Gastroesophageal sphincter (tissue), 4 donors: ENCODE data around the gene ID2. TPM values are rescaled to one million over a fixed set of nuclear protein-coding genes. Genes with fewer than 3 reads are reported as not detected.
A peak's percentile ranks its signal among the peaks of the same experiment; 100 is the strongest.

Source experiments
- ATAC-seq: fragments of 150-250 bp; one replicate; pipeline ENCODE4 v1.9.1; 2016; ENCODE audit warnings: mild to moderate bottlenecking, moderate library complexity
- H3K27ac ChIP-seq, 4 donors: fragments of 200-600 bp; sonication (generic) in 3 of 4; 1 replicate in 3 of 4; 2 replicates in 1 of 4; pipeline ENCODE4 v1.5.1; 2016 to 2019
- H3K27me3 ChIP-seq: fragments of 200-600 bp; sonication (generic); one replicate; pipeline ENCODE4 v1.5.1; 2019
- H3K36me3 ChIP-seq, 2 donors: fragments of 200-600 bp; sonication (generic); one replicate each; pipeline ENCODE4 v1.5.1; 2019; ENCODE audit warnings: control low read depth in 1 of 2
- H3K4me1 ChIP-seq, 3 donors: fragments of 200-600 bp; sonication (generic); 1 replicate in 2 of 3; 2 replicates in 1 of 3; pipeline ENCODE4 v1.5.1; 2016 to 2019; ENCODE audit warnings: control low read depth in 2 of 3
- H3K4me3 ChIP-seq, 2 donors: fragments of 200-600 bp; sonication (generic); one replicate each; pipeline ENCODE4 v1.5.1; 2019; ENCODE audit warnings: mild to moderate bottlenecking in 1 of 2, moderate library complexity in 1 of 2
- H3K9me3 ChIP-seq, 3 donors: fragments of 200-600 bp; sonication (generic); one replicate each; pipeline ENCODE4 v1.5.1; 2017 to 2019; ENCODE audit warnings: control low read depth in 2 of 3
- CTCF ChIP-seq, 4 experiments: fragments of 200-600 bp in 2 of 4; fragments of 450-650 bp in 2 of 4; sonication (generic) in 1 of 4; IDR thresholded peaks; one replicate each; pipeline ENCODE4 v1.5.1; 2017 to 2019; ENCODE audit warnings: antibody characterized with exemption in 4 of 4, mild to moderate bottlenecking in 2 of 4, moderate library complexity in 2 of 4
- EP300 ChIP-seq: sonication (generic); formaldehyde crosslinking; IDR thresholded peaks from one replicate; pipeline ENCODE4 v1.6.1; 2017; ENCODE audit warnings: antibody characterized with exemption, mild to moderate bottlenecking
- POLR2A ChIP-seq, 2 donors: fragments of 450-650 bp; IDR thresholded peaks; one replicate each; pipeline ENCODE4 v1.6.1; 2017; ENCODE audit warnings: antibody characterized with exemption in 2 of 2, mild to moderate bottlenecking in 2 of 2, moderate library complexity in 1 of 2
- POLR2AphosphoS5 ChIP-seq: sonication (generic); formaldehyde crosslinking; IDR thresholded peaks from one replicate; pipeline ENCODE4 v1.6.1; 2017; ENCODE audit warnings: antibody characterized with exemption
- WGBS, 2 donors: methylation state at CpG; one replicate each; pipeline ENCODE4 v1.1.5; 2018; ENCODE audit warnings: low coverage in 1 of 2; 5-methylcytosine and 5-hydroxymethylcytosine counted together
- total RNA-seq, 4 donors: library from RNA; depleted of rRNA; stranded (reverse); fragments of >200 nt; gene quantifications; one replicate each; pipeline ENCODE4 v1.1.0, GENCODE V29; 2016

ID2 gene
- total RNA-seq, 4 donors from 2014 or later: 142 to 384 (median 169) TPM

DNA sequence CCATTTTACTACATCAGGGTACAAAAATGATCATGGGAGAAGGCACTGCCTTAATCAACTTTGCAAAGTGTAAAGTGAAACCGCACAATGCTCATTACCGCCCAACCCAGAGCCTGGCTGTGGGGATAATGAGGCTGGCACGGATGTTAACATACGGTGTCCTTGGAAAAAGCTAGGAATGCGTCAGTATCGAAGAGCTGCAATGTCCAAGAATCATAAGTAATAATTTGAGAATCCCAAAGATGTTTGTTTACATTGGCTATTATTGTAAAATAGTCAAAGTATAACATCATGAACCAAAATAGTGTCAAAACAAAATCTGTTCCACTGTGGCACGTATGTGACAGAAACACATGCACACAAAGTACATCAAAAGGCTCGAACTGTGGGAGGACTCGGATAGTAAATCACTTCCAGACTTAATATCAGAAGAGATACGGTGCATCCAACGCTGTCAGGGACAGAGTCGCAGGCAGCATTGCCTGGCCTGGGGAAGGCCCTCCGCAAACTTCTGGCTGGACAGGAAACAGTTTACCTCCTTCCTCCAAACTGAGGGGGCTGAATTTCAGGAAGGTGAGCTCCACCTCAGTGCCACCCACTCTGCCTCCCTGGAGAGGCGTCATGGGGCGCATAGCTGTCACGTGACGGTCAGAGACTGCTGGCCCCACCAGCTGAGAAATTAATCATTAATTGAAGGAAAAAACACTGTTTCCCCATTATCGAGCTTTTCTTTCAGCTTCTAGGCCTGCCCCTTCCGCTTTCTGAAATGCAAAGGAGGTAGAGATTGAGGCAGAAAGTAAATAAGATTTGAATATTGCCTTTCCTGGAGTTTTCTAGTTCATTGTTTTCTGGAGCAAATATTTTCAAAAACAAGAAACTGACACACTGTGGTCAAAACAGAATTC lies 1.8 kb upstream of the ID2 start:
- no peak for TF ChIP-seq POLR2A (IDR thresholded peaks at IDR 0.05)
- peak; percentile 57 for TF ChIP-seq POLR2AphosphoS5
- no peak for TF ChIP-seq CTCF (IDR thresholded peaks at IDR 0.05)
- Histone ChIP-seq H3K27ac (peak overlapping the region; percentile 92 to 99 (median 97)), H3K4me1 (peaks cover 0 to 69% (median 21%) of the 10 kb centered on the region in 3 donors), H3K27me3 (no peaks in the 10 kb centered on the region), H3K36me3 (no peaks in the 10 kb centered on the region), H3K9me3 (peaks cover 0 to 2% (median 0%) of the 10 kb centered on the region in 3 donors), H3K4me3 (peak overlapping the region; percentile 47 to 89)
- no peak for ATAC-seq
- 5 to 21% methylated on average over 15 of the region's 19 CpGs for WGBS, 2 donors

DNA sequence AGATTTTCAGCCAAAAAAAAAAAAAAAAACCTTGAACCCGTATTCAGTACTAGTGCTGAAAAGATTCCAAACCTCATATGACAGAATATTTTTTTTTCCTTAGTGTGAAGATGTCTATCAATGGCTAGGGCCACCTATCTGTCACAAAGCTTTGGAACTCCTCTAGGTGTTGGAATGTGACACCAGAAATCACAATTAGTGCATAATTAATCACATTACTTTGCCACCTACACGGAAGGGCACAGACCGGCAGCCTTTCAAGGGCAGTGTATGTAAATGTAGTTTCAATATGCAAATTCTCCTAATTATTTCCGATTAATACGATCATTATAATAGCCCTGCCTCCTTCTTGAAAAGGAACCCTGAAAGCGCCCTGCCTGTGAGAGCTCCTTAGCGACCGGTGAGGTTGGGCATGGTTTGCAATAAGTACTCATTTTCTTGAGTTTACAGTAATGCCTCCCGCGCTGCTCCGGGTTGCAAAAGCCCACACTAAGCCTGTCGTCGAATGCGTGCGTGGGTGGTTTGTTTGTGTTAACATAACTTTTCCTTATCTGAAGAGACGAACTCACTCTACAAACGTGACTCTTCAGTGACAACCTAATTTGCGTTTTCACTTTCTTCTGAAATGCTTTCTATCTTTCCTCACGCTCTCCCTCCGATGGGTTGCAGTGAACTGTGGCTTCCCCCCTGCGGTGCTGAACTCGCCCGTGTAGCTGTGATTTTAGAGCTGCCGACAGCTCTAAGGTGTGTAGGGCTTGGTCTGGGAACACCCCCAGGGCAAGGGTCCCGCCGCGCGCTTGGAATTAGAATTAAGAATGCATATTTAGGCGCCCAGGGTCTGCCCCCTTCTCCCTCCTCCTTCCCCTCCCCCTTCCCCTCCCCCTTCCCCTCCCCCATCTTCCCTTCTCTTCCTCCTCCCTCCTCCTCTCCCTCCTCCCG lies 765 bp upstream of the ID2 start:
- WGBS, 2 donors: 1 to 2% methylated on average over 27 to 29 of the region's 30 CpGs
- Histone ChIP-seq H3K4me3 (peak overlapping the region; percentile 83 to 89), H3K27me3 (no peaks in the 10 kb centered on the region), H3K4me1 (peaks cover 0 to 69% (median 17%) of the 10 kb centered on the region in 3 donors), H3K9me3 (no peaks in the 10 kb centered on the region), H3K27ac (peak overlapping the region; percentile 92 to 99 (median 97)), H3K36me3 (no peaks in the 10 kb centered on the region)
- no peak for ATAC-seq
- no peak for TF ChIP-seq EP300
- no peak for TF ChIP-seq POLR2A (IDR thresholded peaks at IDR 0.05)
- peak; percentile 74 for TF ChIP-seq POLR2AphosphoS5
- TF ChIP-seq CTCF (IDR thresholded peaks at IDR 0.05): no peak

DNA sequence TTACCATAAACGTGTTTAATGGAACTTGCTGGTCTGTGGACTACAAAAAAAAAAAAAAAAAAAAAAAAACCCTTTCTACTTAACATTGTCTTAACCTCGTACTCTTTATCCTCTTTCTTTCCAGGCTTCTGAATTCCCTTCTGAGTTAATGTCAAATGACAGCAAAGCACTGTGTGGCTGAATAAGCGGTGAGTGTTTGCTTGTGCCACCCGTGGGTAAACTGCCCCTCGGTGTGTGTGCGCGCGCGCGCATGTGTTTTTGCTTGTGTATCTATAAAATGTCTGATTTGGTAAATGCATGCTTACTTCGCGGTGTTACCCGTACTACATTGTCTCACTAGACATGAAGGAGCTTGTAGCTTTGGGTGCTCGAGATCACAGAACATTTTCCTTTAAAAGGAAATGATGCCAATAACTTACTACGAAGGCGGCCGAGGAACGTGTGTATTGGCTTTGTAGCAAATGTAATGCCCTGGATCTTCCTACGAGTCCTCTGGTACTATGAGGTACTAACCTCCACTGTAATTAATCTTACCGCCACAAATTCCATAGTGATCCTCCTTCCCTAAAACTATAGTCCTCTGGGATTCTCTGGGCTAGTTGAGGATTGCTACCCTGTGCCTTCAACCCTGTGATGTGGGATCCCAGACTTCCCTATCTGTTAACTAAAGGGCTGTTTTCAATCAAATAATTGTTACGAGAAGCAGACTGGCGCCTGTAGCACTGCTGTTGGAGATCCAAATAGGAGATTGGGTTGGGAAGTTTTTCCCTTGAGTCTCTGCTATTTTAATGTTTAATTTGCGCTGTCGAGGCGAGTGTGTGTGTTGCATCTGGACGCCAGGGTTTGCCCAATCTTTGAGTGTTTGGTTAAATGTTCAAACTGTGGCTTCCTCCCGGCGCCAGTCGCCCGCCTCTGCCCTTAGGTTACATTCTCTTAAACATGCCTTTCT lies 1.1 kb downstream of the ID2 start:
- H3K9me3 ChIP-seq: no peaks in the 10 kb centered on the region
- H3K4me1 ChIP-seq: peaks cover 0 to 53% (median 10%) of the 10 kb centered on the region in 3 donors
- no peaks in the 10 kb centered on the region for H3K27me3 ChIP-seq
- peak in 1 of 2 donors; percentile 5 for TF ChIP-seq POLR2A (IDR thresholded peaks at IDR 0.05)
- TF ChIP-seq POLR2AphosphoS5: peak; percentile 3
- TF ChIP-seq EP300: no peak
- peak in 3 of 4 experiments; percentile 9 to 31 (median 25) for TF ChIP-seq CTCF (IDR thresholded peaks at IDR 0.05)
- WGBS, 2 donors: 1 to 2% methylated on average over 23 to 26 of the region's 30 CpGs
- peak overlapping the region; percentile 81 to 99 (median 96) for H3K27ac ChIP-seq
- H3K36me3 ChIP-seq: no peaks in the 10 kb centered on the region
- no peak for ATAC-seq
- peak overlapping the region; percentile 83 to 89 for H3K4me3 ChIP-seq

DNA sequence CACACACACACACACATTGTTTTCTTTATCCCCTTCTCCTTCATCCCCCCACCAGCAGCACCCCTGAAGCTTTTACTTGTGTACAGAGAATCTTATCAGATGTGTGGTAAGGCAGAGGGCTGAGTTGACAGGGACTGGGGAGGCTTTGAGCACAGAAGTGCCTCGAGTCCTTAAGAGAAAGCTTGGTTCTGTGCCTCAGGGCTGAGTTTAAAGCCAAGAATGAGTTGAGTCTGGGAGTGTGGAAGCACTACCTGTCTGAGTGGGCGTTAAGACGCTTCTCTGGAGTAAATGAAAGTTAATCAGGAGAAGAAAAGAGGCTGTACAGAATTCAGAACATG lies 2.7 kb downstream of the ID2 start:
- Histone ChIP-seq H3K4me3 (peak overlapping the region; percentile 83 to 89), H3K9me3 (no peaks in the 10 kb centered on the region), H3K36me3 (no peaks in the 10 kb centered on the region), H3K27me3 (no peaks in the 10 kb centered on the region), H3K27ac (peak overlapping the region; percentile 40 to 99 (median 89)), H3K4me1 (peaks cover 0 to 41% (median 10%) of the 10 kb centered on the region in 3 donors)
- no peak for ATAC-seq
- no peak for TF ChIP-seq CTCF (IDR thresholded peaks at IDR 0.05)
- no peak for TF ChIP-seq EP300
- TF ChIP-seq POLR2AphosphoS5: peak; percentile 14
- TF ChIP-seq POLR2A (IDR thresholded peaks at IDR 0.05): peak in 1 of 2 donors; percentile 11
- WGBS, 2 donors: 6% methylated on average over 3 of the region's 3 CpGs
